HG03521 (cell line): ENCODE results near the gene GRK5.
A peak's percentile ranks its signal among the peaks of the same experiment; 100 is the strongest.
"Not testable (repeated sequence)": the region's sequence is repeated elsewhere in the genome, so short reads cannot be mapped to it uniquely, and the experiment has no call there.

Source experiments
- ATAC-seq: cut with Tn5 transposase; IDR thresholded peaks from one replicate; pipeline ENCODE4 v1.9.1; 2021; ENCODE audit warnings: mild to moderate bottlenecking, moderate library complexity; ENCODE audit not compliant: unreplicated experiment

The GRK5 gene

GRCh38 chr10:119450606-119451299 lies 243.4 kb downstream of the GRK5 start:
- ATAC-seq, result no peak

DNA sequence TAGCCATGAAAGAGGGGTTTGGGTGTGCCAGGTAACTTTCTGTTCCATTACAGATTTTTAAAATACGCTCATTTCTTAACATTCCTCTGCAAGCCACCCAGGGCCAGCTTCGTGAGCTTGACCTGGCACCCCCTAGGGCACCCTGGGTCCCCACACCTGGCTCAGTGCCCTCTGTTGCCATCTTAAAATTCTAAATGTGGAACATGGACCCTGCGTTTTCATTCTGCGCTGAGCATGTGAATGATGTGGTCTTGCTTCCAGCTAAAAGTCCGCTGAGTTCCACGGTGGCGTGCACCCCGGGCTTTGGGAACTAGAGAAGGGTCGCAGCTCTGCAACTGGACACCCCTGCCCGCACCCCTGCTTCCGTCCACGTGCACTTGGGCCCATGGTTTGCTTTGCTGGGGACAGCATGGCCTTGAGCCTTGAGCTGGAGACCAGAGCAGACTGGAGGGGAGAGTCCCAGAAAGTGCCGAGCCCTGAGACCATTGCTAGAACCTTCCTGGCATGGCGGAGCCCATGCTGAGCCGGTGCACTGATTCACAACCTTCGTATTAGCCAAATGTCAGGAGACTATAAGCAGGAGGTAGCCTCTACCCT lies 244.0 kb downstream of the GRK5 start:
- no peak for ATAC-seq

DNA sequence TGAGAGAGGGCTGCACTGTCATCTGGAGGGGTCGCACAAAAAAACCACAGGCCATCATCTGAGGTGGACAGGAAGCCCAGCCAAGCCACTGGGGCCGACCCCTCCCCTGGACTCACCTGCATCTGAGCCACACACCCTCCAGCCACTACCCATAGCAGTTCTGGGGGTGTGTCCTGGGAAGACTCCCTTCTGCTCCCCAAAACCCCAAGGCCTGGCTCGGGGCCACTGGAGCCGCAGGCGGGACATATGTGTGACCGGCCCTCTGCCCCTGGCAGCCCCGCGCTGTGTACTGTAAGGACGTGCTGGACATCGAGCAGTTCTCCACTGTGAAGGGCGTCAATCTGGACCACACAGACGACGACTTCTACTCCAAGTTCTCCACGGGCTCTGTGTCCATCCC lies 245.0 kb downstream of the GRK5 start:
- ATAC-seq, result no peak

DNA sequence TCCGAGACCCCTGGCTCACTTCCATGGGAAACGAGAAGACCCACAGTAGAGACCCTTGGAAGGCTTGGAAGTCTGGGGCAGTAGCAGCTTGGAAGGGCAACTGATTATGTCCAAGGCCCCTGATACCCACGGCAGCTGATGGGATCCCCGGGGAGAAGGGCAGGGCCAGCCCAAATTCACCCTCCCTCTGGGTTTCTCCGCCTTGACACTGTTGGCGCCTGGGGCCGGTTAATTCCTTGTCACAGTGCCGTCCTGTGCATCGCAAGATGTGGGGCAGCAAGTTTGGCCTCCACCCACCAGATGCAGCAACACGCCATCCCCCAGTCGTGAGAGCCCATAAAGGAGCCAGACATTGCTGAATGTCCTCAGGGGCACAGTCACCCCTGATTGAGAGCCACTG lies 245.9 kb downstream of the GRK5 start:
- ATAC-seq, result no peak

DNA sequence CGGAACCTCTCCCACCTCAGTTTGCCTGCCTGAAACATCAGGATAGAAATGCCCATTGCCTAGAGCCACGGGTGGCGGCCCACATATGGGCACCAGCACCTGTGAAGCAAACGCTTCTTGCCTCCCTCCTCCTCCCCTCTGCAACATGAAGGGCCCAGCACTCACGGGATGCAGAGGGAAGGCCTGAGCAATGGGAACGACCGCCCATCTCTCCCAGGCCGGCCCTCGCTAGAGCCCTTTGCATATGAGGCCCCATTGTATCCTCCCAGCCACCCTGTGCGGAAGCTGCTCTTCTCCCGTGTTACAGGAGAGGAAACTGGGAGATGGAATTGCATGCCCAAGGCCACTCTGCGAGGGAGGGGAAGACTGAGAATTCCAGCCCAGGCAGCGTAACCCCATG lies 246.9 kb downstream of the GRK5 start:
- no peak for ATAC-seq

- ATAC-seq, result no peak
Measured at GRCh38 chr10:119454990-119455389, 247.6 kb downstream of the GRK5 start.

- no peak for ATAC-seq
Measured at GRCh38 chr10:119455609-119456434, 248.5 kb downstream of the GRK5 start.

DNA sequence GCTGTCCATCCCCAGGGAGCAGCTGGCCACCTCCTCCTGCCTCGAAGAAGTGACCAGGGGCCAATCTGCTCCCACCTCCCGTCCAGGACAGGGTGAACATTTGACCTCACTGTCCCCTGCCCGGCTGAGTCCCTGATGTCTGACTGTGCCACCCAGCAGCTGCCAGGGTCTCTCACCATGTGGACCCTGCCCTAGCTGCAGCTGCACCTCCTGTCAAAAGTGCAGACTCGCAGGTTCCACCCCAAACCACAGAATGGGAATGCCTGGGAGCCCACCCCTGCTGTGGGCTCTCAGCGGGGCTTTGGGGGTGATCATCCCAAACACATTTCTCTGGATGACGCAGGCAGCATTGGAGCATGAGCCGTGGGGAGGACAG lies 249.1 kb downstream of the GRK5 start:
- ATAC-seq, result no peak

- ATAC-seq, result no peak
Measured at GRCh38 chr10:119457966-119458766, 250.8 kb downstream of the GRK5 start.

DNA sequence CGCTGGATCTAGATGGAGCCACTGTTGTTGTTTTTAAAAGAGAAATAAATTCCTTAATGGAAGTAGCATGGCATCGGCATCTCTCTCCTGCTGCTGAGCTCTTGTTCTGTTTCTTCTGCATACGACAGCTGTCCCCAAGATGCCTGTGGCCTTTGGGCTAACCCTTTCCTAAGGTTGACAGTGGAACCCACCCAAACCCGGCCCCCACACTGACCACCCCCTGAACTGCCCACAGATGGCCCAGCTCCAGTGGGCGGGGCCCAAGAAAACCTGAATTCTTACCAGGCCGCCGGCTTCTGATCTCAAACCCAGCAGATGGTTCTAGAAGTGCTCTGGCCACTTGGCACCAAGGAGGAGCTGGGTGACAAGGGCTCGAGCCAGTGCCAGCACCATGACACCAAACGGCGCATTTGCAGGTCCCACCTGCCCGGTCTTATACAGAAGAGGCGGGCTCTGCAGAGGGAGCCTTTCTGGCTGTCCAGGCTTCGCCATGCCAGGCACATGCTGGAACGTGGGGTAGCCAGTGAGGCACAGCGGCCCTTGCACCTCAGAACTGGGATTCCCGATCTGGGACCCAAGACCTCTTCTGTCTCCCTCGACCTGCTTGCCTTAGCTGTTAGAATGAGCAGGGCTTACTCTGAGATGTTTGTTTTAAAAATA lies 252.4 kb downstream of the GRK5 start:
- ATAC-seq, result no peak

- ATAC-seq, result no peak
Measured at GRCh38 chr10:119460369-119461195, 253.2 kb downstream of the GRK5 start.

DNA sequence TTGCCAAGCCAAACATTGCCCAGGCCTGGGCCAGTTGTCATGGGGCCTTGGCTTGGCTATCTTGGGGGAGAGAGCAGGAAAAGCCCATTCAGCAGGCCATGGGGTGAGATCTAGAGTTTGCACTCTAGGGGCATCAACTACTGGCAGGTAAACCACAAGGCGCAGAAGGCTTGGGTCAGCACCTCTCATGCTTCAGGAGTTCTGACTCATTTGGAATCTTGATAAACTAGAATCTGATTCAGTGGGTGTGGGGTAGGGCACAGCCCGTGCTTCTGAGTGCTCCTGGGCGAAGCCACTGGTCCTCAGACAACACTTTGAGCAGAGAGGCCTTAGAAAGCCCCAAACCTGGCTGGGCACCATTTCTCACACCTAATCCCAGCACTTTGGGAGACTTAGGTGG lies 254.0 kb downstream of the GRK5 start:
- ATAC-seq, result no peak

DNA sequence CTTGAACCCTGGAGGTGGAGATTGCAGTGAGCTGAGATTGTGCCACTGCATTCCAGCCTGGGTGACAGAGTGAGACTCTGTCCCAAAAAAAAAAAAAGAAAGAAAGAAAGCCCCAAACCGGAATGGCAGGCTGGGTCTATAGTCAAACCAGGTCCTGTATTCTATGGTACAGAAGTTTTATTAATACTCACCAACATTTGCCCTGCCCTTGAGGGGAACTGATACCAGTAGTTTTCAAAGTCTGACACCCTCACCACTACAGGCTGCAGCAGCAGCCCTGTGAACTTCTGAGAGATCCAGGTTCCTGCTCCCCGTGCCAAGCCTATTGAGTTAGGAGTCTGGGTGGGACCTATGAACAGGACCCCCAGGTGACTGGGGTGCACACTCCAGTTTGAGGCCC lies 254.6 kb downstream of the GRK5 start:
- peak; percentile 64 for ATAC-seq

- ATAC-seq, result no peak
Measured at GRCh38 chr10:119462773-119463172, 255.4 kb downstream of the GRK5 start.

DNA sequence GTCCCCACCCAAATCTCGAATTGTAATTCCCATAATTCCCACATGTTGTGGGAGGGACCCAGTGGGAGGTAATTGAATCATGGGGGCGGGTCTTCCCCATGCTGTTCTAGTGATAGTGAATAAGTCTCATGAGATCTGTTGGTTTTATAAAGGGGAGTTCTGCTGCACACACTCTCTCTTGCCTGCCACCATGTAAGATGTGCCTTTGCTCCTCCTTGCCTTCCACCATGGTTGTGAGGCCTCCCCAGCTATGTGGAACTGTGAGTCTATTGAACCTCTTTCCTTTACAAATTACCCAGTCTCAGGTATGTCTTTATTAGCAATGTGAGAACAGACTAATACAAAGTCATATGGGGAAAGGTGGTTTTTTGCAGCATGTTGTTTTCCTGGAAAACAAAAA lies 255.8 kb downstream of the GRK5 start:
- not testable (repeated sequence) for ATAC-seq

- no peak for ATAC-seq
Measured at GRCh38 chr10:119465085-119465484, 257.7 kb downstream of the GRK5 start.

GRCh38 chr10:119466076-119466475 lies 258.7 kb downstream of the GRK5 start:
- ATAC-seq, result no peak

DNA sequence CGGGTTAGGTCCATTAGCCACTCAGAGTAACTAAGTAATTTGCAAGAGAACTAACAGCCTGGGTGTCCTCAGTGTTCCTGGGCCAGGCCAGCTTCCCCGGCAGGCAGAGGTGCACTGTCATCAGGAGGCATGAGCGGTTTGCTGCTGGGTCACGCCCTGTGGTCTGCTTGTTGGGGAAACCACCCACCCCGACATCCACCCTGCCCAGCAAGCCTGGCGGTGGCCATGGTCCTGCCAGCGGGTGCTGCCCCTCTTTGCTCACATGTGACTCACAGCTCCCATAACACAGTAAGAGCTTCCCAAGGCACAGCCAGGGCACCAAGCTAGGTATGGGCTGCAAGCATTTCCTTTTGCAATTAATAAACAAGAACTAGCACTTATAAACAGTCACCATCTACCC lies 259.3 kb downstream of the GRK5 start:
- no peak for ATAC-seq

GRCh38 chr10:119468542-119469324 lies 261.4 kb downstream of the GRK5 start:
- ATAC-seq, result no peak
